MM.1S (cell line): ENCODE data around the gene FARS2.

Source experiments
- EZH2 ChIP-seq: fragments of 300-600 bp; sonication (generic); optimal IDR thresholded peaks from 2 replicates; pipeline ENCODE3; 2017; ENCODE audit warnings: low read depth, mild to moderate bottlenecking, antibody characterized with exemption, low read length, mixed read lengths
- TF ChIP-seq, protein P1 (sequence below): fragments of 300-600 bp; sonication (generic); IDR thresholded peaks from 2 replicates; pipeline ENCODE4 v1.5.1; 2016; ENCODE audit warnings: antibody characterized with exemption, low read length, mixed read lengths

DNA sequence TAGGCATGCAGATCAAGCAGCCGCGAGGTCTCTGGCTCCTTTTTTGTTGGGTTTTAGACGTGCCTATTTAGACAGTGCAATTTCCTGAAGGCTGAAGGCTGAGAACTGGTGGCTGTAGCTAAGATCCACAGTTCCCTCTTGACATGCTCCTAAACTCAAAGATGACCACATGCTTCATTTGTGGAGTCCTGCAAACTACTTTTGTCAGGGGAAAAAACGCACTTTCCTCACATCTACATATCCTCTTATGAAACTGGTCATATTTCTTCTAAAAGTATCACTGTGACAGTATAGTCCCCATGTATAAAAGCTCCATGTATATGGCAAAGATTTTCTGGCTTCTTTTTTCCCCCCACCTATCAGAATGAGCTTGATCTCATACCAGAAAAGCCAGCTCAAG, 31.2 kb upstream of the FARS2 start:
- TF ChIP-seq, protein P1, sequence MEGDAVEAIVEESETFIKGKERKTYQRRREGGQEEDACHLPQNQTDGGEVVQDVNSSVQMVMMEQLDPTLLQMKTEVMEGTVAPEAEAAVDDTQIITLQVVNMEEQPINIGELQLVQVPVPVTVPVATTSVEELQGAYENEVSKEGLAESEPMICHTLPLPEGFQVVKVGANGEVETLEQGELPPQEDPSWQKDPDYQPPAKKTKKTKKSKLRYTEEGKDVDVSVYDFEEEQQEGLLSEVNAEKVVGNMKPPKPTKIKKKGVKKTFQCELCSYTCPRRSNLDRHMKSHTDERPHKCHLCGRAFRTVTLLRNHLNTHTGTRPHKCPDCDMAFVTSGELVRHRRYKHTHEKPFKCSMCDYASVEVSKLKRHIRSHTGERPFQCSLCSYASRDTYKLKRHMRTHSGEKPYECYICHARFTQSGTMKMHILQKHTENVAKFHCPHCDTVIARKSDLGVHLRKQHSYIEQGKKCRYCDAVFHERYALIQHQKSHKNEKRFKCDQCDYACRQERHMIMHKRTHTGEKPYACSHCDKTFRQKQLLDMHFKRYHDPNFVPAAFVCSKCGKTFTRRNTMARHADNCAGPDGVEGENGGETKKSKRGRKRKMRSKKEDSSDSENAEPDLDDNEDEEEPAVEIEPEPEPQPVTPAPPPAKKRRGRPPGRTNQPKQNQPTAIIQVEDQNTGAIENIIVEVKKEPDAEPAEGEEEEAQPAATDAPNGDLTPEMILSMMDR: no peak
- TF ChIP-seq EZH2: no peak
